B cell (primary cell): ENCODE measurements around the gene CEP112. TPM values are rescaled to one million over a fixed set of nuclear protein-coding genes. Genes with fewer than 3 reads are reported as not detected.

Experiments
- ATAC-seq: fragments of 200-7000 bp; cut with Tn5 transposase; one replicate; pipeline ENCODE4 v1.10.0; 2021; ENCODE audit warnings: low read depth, mild to moderate bottlenecking, moderate number of reproducible peaks, moderate library complexity
- CTCF ChIA-PET: fragments of 350-600 bp; sonication (Branson Sonifier 250); formaldehyde crosslinking; loops from one replicate; lab custom pipeline; 2021; ENCODE audit warnings: antibody characterized with exemption, inconsistent platforms; lab: Charles Lee
- POLR2A ChIA-PET: fragments of 350-600 bp; sonication (Branson Sonifier 250); formaldehyde crosslinking; loops from one replicate; lab custom pipeline; 2021; ENCODE audit warnings: antibody characterized with exemption; lab: Charles Lee
- DNase-seq: peaks from one replicate; pipeline ENCODE4 v3.0.0; 2013
- H2AFZ ChIP-seq: 2 replicates; pipeline ENCODE4 v1.6.1; 2012; ENCODE audit warnings: mild to moderate bottlenecking, low read depth, low read length; ENCODE audit not compliant: insufficient read depth, poor library complexity, severe bottlenecking
- H3K27ac ChIP-seq, 2 donors: 1 replicate in 1 of 2; 2 replicates in 1 of 2; pipeline ENCODE4 v1.5.1; 2012 to 2013; ENCODE audit warnings: low read length in 2 of 2, mild to moderate bottlenecking in 2 of 2, moderate library complexity in 1 of 2
- H3K27me3 ChIP-seq, 4 experiments: fragments of 200-600 bp in 1 of 4; sonication (generic) in 1 of 4; replicated peaks in 1 of 4; 1 replicate in 2 of 4; 2 replicates in 2 of 4; pipeline versions ENCODE4 v1.6.1 to v1.7.0; 2013 to 2016; ENCODE audit warnings: low read length in 3 of 4, mild to moderate bottlenecking in 2 of 4, mixed read lengths in 1 of 4, moderate library complexity in 1 of 4; ENCODE audit not compliant: insufficient read depth in 4 of 4, control insufficient read depth in 3 of 4; ENCODE audit errors: control extremely low read depth in 1 of 4
- H3K36me3 ChIP-seq, 2 experiments: replicated peaks in 1 of 2; 1 replicate in 1 of 2; 2 replicates in 1 of 2; pipeline versions ENCODE4 v1.6.1 to v1.7.1; 2013; ENCODE audit warnings: low read length in 1 of 2; ENCODE audit not compliant: insufficient read depth in 2 of 2, control insufficient read depth in 1 of 2; ENCODE audit errors: control extremely low read depth in 1 of 2, extremely low read depth in 1 of 2
- H3K4me1 ChIP-seq, 2 donors: fragments of 200-600 bp in 1 of 2; sonication (generic) in 1 of 2; 1 replicate in 1 of 2; 2 replicates in 1 of 2; pipeline versions ENCODE4 v1.5.1 to v1.6.1; 2013 to 2017; ENCODE audit warnings: low read length in 2 of 2; ENCODE audit not compliant: control insufficient read depth in 2 of 2, insufficient read depth in 2 of 2
- H3K4me2 ChIP-seq: replicated peaks from 2 replicates; pipeline ENCODE3; 2012; ENCODE audit warnings: mild to moderate bottlenecking, low read depth, low read length; ENCODE audit not compliant: poor library complexity, severe bottlenecking
- H3K4me3 ChIP-seq, 5 experiments: fragments of 200-600 bp in 1 of 5; sonication (generic) in 1 of 5; 1 replicate in 3 of 5; 2 replicates in 2 of 5; pipeline versions ENCODE4 v1.5.1 to v1.7.0; 2011 to 2016; ENCODE audit warnings: low read length in 4 of 5, mild to moderate bottlenecking in 4 of 5, low read depth in 2 of 5, control low read depth in 1 of 5, moderate library complexity in 1 of 5; ENCODE audit not compliant: insufficient read depth in 1 of 5; ENCODE audit errors: control extremely low read depth in 1 of 5, extremely low read depth in 1 of 5
- H3K79me2 ChIP-seq: fragments of 200-600 bp; sonication (generic); one replicate; pipeline ENCODE4 v1.6.0; 2016; ENCODE audit warnings: low read length; ENCODE audit not compliant: control insufficient read depth, insufficient read depth
- H3K9ac ChIP-seq: fragments of 200-600 bp; sonication (generic); 2 replicates; pipeline ENCODE4 v1.6.1; 2017; ENCODE audit warnings: mild to moderate bottlenecking, low read length, moderate library complexity
- H3K9me3 ChIP-seq, 3 donors: one replicate each; pipeline versions ENCODE4 v1.6.1 to v1.7.1; 2013; ENCODE audit warnings: low read length in 2 of 3; ENCODE audit not compliant: control insufficient read depth in 2 of 3, insufficient read depth in 1 of 3; ENCODE audit errors: control extremely low read depth in 1 of 3
- H4K20me1 ChIP-seq: 2 replicates; pipeline ENCODE4 v1.6.0; 2012; ENCODE audit warnings: mild to moderate bottlenecking, low read length; ENCODE audit not compliant: insufficient read depth, control insufficient read depth, poor library complexity, severe bottlenecking
- H3K27ac Mint-ChIP-seq: one replicate; pipeline ENCODE4 v1.8.0; 2021; ENCODE audit warnings: mixed read lengths
- H3K27me3 Mint-ChIP-seq: one replicate; pipeline ENCODE4 v1.8.0; 2021; ENCODE audit warnings: mixed read lengths
- H3K4me1 Mint-ChIP-seq: one replicate; pipeline ENCODE4 v1.8.0; 2021; ENCODE audit warnings: mixed read lengths
- H3K4me3 Mint-ChIP-seq: one replicate; pipeline ENCODE4 v1.8.0; 2021; ENCODE audit warnings: mixed read lengths
- H3K9me3 Mint-ChIP-seq: one replicate; pipeline ENCODE4 v1.8.0; 2022; ENCODE audit warnings: mixed read lengths; ENCODE audit not compliant: insufficient read depth
- EZH2 ChIP-seq: IDR thresholded peaks from 2 replicates; pipeline ENCODE4 v1.6.1; 2012; ENCODE audit warnings: borderline replicate concordance, low read depth, mild to moderate bottlenecking, moderate library complexity, low read length; ENCODE audit not compliant: insufficient read depth, poor library complexity, severe bottlenecking
- WGBS: methylation state at CpG from one replicate; pipeline ENCODE4 v1.1.5; 2013; ENCODE audit warnings: missing lambda C conversion rate; ENCODE audit not compliant: insufficient coverage; 5-methylcytosine and 5-hydroxymethylcytosine counted together
- intact Hi-C: fragments of 100-400 bp; cut with micrococcal nuclease; formaldehyde crosslinking; loops from one replicate; pipeline ENCODE4 v1.10.0; 2022
- polyA plus RNA-seq: library from polyadenylated mRNA; depleted of rRNA; stranded (reverse); fragments of >200 nt; gene quantifications from 2 replicates; pipeline ENCODE4 v1.2.3, GENCODE V29; 2012
- total RNA-seq, 2 donors: library from RNA; stranded (reverse); fragments of 120-200 nt in 1 of 2; gene quantifications; 1 replicate in 1 of 2; 2 replicates in 1 of 2; pipeline versions ENCODE4 v1.2.3 to v1.2.4, GENCODE V29; 2013 to 2022
- TF ChIP-seq, protein P1 (sequence below): fragments of 200-600 bp; IDR thresholded peaks from one replicate; pipeline ENCODE4 v1.8.0; 2022; ENCODE audit warnings: antibody characterized with exemption, mild to moderate bottlenecking

Gene CEP112
- total and polyA plus RNA-seq, 2 donors (not counting 1 experiment from before 2014, with no cell fraction given): 0.57 to 4.6 TPM

DNA sequence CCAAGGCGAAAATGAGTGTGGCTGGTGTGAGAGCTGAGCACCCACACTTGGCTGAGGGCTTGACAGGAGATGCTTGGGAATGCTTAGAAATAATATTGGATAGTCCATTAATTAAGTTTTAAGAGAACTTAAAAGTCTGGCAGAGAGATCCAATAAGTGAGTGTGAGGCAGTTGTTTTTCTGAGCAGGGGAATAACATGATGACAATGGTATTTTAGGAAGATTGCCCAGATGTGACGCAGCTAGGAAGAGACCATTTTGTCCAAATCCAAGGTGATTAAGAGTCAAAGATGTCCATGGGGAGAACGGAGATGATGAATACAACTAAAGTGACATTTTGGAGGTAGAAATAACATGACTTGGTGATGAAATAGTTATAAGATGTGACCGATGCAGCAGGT lies 527.7 kb downstream of the CEP112 start:
- Mint-ChIP-seq H3K27ac (no peak overlapping the region), H3K4me1 (no peaks in the 10 kb centered on the region), H3K27me3 (peaks cover 5% of the 10 kb centered on the region), H3K9me3 (no peaks in the 10 kb centered on the region), H3K4me3 (no peak overlapping the region)
- CTCF ChIA-PET: no interaction called here
- Histone ChIP-seq H2AFZ (no peak overlapping the region), H3K4me3 (no peak overlapping the region), H4K20me1 (no peaks in the 10 kb centered on the region), H3K9ac (no peak overlapping the region), H3K4me2 (no peak overlapping the region), H3K4me1 (no peaks in the 10 kb centered on the region), H3K27ac (no peak overlapping the region), H3K79me2 (no peaks in the 10 kb centered on the region), H3K27me3 (no peaks in the 10 kb centered on the region), H3K36me3 (no peaks in the 10 kb centered on the region), H3K9me3 (no peaks in the 10 kb centered on the region)
- ATAC-seq (no peak), DNase-seq (no peak)
- TF ChIP-seq, protein P1, sequence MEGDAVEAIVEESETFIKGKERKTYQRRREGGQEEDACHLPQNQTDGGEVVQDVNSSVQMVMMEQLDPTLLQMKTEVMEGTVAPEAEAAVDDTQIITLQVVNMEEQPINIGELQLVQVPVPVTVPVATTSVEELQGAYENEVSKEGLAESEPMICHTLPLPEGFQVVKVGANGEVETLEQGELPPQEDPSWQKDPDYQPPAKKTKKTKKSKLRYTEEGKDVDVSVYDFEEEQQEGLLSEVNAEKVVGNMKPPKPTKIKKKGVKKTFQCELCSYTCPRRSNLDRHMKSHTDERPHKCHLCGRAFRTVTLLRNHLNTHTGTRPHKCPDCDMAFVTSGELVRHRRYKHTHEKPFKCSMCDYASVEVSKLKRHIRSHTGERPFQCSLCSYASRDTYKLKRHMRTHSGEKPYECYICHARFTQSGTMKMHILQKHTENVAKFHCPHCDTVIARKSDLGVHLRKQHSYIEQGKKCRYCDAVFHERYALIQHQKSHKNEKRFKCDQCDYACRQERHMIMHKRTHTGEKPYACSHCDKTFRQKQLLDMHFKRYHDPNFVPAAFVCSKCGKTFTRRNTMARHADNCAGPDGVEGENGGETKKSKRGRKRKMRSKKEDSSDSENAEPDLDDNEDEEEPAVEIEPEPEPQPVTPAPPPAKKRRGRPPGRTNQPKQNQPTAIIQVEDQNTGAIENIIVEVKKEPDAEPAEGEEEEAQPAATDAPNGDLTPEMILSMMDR: no peak
- TF ChIP-seq EZH2: no peak
- WGBS: 89% methylated on average over 3 of the region's 4 CpGs
- intact Hi-C loops: no loop called here
- POLR2A ChIA-PET: no interaction called here

DNA sequence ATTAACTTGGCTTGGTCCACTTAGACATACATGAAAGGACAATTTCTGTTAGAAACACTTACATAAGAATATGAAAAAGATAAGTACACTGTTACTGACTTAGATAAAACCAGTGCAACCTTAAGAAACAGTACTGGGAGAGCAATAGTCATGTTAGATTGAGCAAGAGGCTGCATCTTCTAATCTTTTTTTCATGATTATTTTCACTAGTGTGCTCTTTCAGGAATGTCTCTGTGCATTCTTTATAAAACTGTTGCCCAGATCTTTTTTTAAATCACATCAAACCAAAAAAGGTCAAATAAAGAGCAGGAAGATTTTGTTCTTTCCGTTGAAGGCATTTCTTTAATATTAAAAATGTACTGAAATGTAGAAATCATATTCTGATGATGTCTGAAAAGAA lies 529.7 kb downstream of the CEP112 start:
- no peak overlapping the region for H3K4me3 Mint-ChIP-seq
- no peaks in the 10 kb centered on the region for H3K27me3 Mint-ChIP-seq
- no peaks in the 10 kb centered on the region for H3K4me1 Mint-ChIP-seq
- no peak for TF ChIP-seq EZH2
- TF ChIP-seq, protein P1: no peak
- no peaks in the 10 kb centered on the region for H3K4me1 ChIP-seq
- H3K4me2 ChIP-seq: no peak overlapping the region
- H3K9me3 Mint-ChIP-seq: no peaks in the 10 kb centered on the region
- WGBS: no CpG with 5 or more reads among the region's 1 CpG
- H3K9me3 ChIP-seq: no peaks in the 10 kb centered on the region
- no peak overlapping the region for H3K9ac ChIP-seq
- H2AFZ ChIP-seq: no peak overlapping the region
- no peaks in the 10 kb centered on the region for H3K36me3 ChIP-seq
- H3K27ac Mint-ChIP-seq: no peak overlapping the region
- DNase-seq: no peak
- H4K20me1 ChIP-seq: no peaks in the 10 kb centered on the region
- no peaks in the 10 kb centered on the region for H3K79me2 ChIP-seq
- no peak overlapping the region for H3K4me3 ChIP-seq
- ATAC-seq: no peak
- no peaks in the 10 kb centered on the region for H3K27me3 ChIP-seq
- ChIA-PET CTCF (no interaction called here), POLR2A (no interaction called here)
- intact Hi-C loops: no loop called here
- H3K27ac ChIP-seq: no peak overlapping the region
